Activated CD8-positive, alpha-beta memory T cell treated with anti-CD3 and anti-CD28 coated beads for 48 hours (primary cell): Measurements from ENCODE around the gene MRFAP1.
"Not testable (repeated sequence)": the region's sequence is repeated elsewhere in the genome, so short reads cannot be mapped to it uniquely, and the experiment has no call there.

Experiments used
- DNase-seq, 3 experiments: peaks; one replicate each; pipeline ENCODE4 v3.0.0-alpha.2; 2020; ENCODE audit warnings: low read depth in 2 of 3, low spot score in 2 of 3

Gene MRFAP1

GRCh38 chr4:6633091-6633906 lies 7.2 kb upstream of the MRFAP1 start:
- DNase-seq: no peak

GRCh38 chr4:6634746-6635145 lies 5.7 kb upstream of the MRFAP1 start:
- no peak for DNase-seq

GRCh38 chr4:6639137-6639680 lies 1.3 kb upstream of the MRFAP1 start:
- DNase-seq: no peak

- DNase-seq: no peak
Measured at GRCh38 chr4:6641164-6641970, 882 bp downstream of the MRFAP1 start.

GRCh38 chr4:6641971-6642320 lies 1.5 kb downstream of the MRFAP1 start:
- DNase-seq: no peak

- DNase-seq: no peak
Measured at GRCh38 chr4:6643141-6643847, 2.8 kb downstream of the MRFAP1 start.

GRCh38 chr4:6644792-6645530 lies 4.5 kb downstream of the MRFAP1 start:
- DNase-seq: no peak

GRCh38 chr4:6647169-6647568 lies 6.7 kb downstream of the MRFAP1 start:
- no peak for DNase-seq

- DNase-seq: no peak
Measured at GRCh38 chr4:6647582-6648230, 7.2 kb downstream of the MRFAP1 start.

GRCh38 chr4:6649216-6649615 lies 8.7 kb downstream of the MRFAP1 start:
- no peak for DNase-seq

GRCh38 chr4:6654211-6654610 lies 13.7 kb downstream of the MRFAP1 start:
- DNase-seq: not testable (repeated sequence)

- not testable (repeated sequence) for DNase-seq
Measured at GRCh38 chr4:6655291-6655690, 14.8 kb downstream of the MRFAP1 start.

GRCh38 chr4:6655924-6656323 lies 15.4 kb downstream of the MRFAP1 start:
- DNase-seq: no peak

GRCh38 chr4:6657242-6658208 lies 17.0 kb downstream of the MRFAP1 start:
- DNase-seq: no peak

- DNase-seq: no peak
Measured at GRCh38 chr4:6658209-6658595, 17.7 kb downstream of the MRFAP1 start.

- DNase-seq: no peak
Measured at GRCh38 chr4:6658597-6659075, 18.2 kb downstream of the MRFAP1 start.

GRCh38 chr4:6659897-6660296 lies 19.4 kb downstream of the MRFAP1 start:
- DNase-seq: no peak

GRCh38 chr4:6660430-6660829 lies 19.9 kb downstream of the MRFAP1 start:
- DNase-seq: no peak

- DNase-seq: no peak
Measured at GRCh38 chr4:6662591-6662990, 22.1 kb downstream of the MRFAP1 start.
